ENCODE results near the gene NQO2. TPM values are rescaled to one million over a fixed set of nuclear protein-coding genes. Genes with fewer than 3 reads are reported as not detected.
"Not testable (repeated sequence)": the region's sequence is repeated elsewhere in the genome, so short reads cannot be mapped to it uniquely, and the experiment has no call there.

Gene NQO2
- total and polyA plus RNA-seq, 5 donors, result 38.1 to 71.0 (median 50.2) TPM

- DNase-seq, result no peak
- Histone ChIP-seq H3K9me3 (ENCODE audit: control insufficient read depth, low read length) (no peaks in the 10 kb centered on the region), H3K27ac (ENCODE audit: low read length) (peak overlapping the region; percentile 80), H3K27me3 (ENCODE audit: control insufficient read depth, insufficient read depth) (no peaks in the 10 kb centered on the region), H3K4me3 (ENCODE audit: low read length) (peak overlapping the region; percentile 90), H3K4me1 (ENCODE audit: control insufficient read depth, insufficient read depth, low read length) (no peaks in the 10 kb centered on the region)
- 19% methylated on average over 10 of the region's 10 CpGs for WGBS
- ATAC-seq, result peak in 1 of 2 donors; percentile 5
- intact Hi-C loops (cut with DNase I), result no loop called here
Measured at GRCh38 chr6:2970034-2970685, 29.5 kb upstream of the NQO2 start.

- intact Hi-C loops (cut with DNase I), result no loop called here
- DNase-seq, result peak; percentile 86 to 94 (median 94)
- peak; percentile 90 to 92 for ATAC-seq
- Histone ChIP-seq H3K4me1 (ENCODE audit: control insufficient read depth, insufficient read depth, low read length) (no peaks in the 10 kb centered on the region), H3K9me3 (ENCODE audit: control insufficient read depth, low read length) (no peaks in the 10 kb centered on the region), H3K27ac (ENCODE audit: low read length) (peak overlapping the region; percentile 82), H3K27me3 (ENCODE audit: control insufficient read depth, insufficient read depth) (no peaks in the 10 kb centered on the region), H3K4me3 (ENCODE audit: low read length) (peak overlapping the region; percentile 90)
- under 1% methylated on average over 80 of the region's 80 CpGs for WGBS
Measured at GRCh38 chr6:2970753-2971419, 28.8 kb upstream of the NQO2 start.

- H3K9me3 ChIP-seq (ENCODE audit: control insufficient read depth, low read length), result no peaks in the 10 kb centered on the region
- no peaks in the 10 kb centered on the region for H3K4me1 ChIP-seq (ENCODE audit: control insufficient read depth, insufficient read depth, low read length)
- H3K27me3 ChIP-seq (ENCODE audit: control insufficient read depth, insufficient read depth), result no peaks in the 10 kb centered on the region
- ATAC-seq (peak; percentile 95 to 96), DNase-seq (peak; percentile 89 to 95 (median 94))
- peak within 1 kb of the TSS; percentile 90 for H3K4me3 ChIP-seq (ENCODE audit: low read length)
- intact Hi-C loops (cut with DNase I), result no loop called here
- WGBS, result 2% methylated on average over 62 of the region's 63 CpGs
- peak within 1 kb of the TSS; percentile 82 for H3K27ac ChIP-seq (ENCODE audit: low read length)
Measured at GRCh38 chr6:2971420-2972218, 28.1 kb upstream of the NQO2 start, which contains the start of gene SERPINB6. Gene SERPINB6 (minus strand): TSS chr6:2971567. CDS start chr6:2959332, 12,235 bp downstream.

DNA sequence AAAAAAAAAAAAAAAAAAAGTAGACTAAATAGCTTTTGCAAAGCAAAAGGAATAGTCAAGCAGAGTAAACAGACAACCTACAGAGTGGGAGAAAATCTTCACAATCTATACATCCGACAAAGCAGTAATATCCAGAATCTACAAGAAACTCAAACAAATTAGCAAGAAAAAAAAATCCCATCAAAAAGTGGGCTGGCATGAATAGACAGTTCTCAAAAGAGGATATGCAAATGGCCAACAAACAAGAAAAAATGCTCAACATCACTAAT is 27.5 kb upstream of the NQO2 start:
- H3K27me3 ChIP-seq (ENCODE audit: control insufficient read depth, insufficient read depth); H3K9me3 ChIP-seq (ENCODE audit: control insufficient read depth, low read length); DNase-seq; intact Hi-C loops (cut with DNase I); H3K4me1 ChIP-seq (ENCODE audit: control insufficient read depth, insufficient read depth, low read length); ATAC-seq: not testable (repeated sequence)
- Histone ChIP-seq H3K4me3 (ENCODE audit: low read length) (peak overlapping the region; percentile 90), H3K27ac (ENCODE audit: low read length) (peak overlapping the region; percentile 82)
- WGBS, result 79% methylated on average over 1 of the region's 1 CpG

DNA sequence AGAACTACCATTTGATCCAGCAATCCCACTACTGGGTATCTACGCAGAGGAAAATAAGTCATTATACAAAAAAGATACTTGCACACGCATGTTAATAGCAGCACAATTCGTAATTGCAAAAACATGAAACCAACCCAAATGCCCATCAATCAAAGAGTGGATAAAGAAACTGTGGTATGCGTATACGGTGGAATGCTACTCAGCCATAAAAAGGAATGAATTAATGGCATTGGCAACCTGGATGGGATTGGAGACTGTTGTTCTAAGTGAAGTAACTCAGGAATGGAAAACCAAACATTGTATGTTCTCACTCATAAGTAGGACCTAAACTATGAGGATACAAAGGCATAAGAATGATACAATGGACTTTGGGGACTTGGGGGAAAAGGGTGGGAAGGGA is 27.0 kb upstream of the NQO2 start:
- H3K4me3 ChIP-seq (ENCODE audit: low read length); intact Hi-C loops (cut with DNase I); DNase-seq; H3K27ac ChIP-seq (ENCODE audit: low read length); H3K27me3 ChIP-seq (ENCODE audit: control insufficient read depth, insufficient read depth); H3K4me1 ChIP-seq (ENCODE audit: control insufficient read depth, insufficient read depth, low read length); ATAC-seq; H3K9me3 ChIP-seq (ENCODE audit: control insufficient read depth, low read length): not testable (repeated sequence)
- WGBS, result 98% methylated on average over 5 of the region's 5 CpGs

GRCh38 chr6:2973180-2973579 is 26.5 kb upstream of the NQO2 start:
- H3K27ac ChIP-seq (ENCODE audit: low read length); H3K4me3 ChIP-seq (ENCODE audit: low read length); ATAC-seq; H3K9me3 ChIP-seq (ENCODE audit: control insufficient read depth, low read length); intact Hi-C loops (cut with DNase I); DNase-seq; H3K4me1 ChIP-seq (ENCODE audit: control insufficient read depth, insufficient read depth, low read length); H3K27me3 ChIP-seq (ENCODE audit: control insufficient read depth, insufficient read depth): not testable (repeated sequence)
- 98% methylated on average over 6 of the region's 6 CpGs for WGBS

- Histone ChIP-seq H3K27me3 (ENCODE audit: control insufficient read depth, insufficient read depth) (no peaks in the 10 kb centered on the region), H3K9me3 (ENCODE audit: control insufficient read depth, low read length) (no peaks in the 10 kb centered on the region), H3K4me3 (ENCODE audit: low read length) (no peak overlapping the region), H3K4me1 (ENCODE audit: control insufficient read depth, insufficient read depth, low read length) (no peaks in the 10 kb centered on the region), H3K27ac (ENCODE audit: low read length) (no peak overlapping the region)
- DNase-seq (no peak), ATAC-seq (no peak)
- intact Hi-C loops (cut with DNase I), result no loop called here
- WGBS, result 90% methylated on average over 5 of the region's 5 CpGs
Measured at GRCh38 chr6:2973676-2974075, 26.0 kb upstream of the NQO2 start.

DNA sequence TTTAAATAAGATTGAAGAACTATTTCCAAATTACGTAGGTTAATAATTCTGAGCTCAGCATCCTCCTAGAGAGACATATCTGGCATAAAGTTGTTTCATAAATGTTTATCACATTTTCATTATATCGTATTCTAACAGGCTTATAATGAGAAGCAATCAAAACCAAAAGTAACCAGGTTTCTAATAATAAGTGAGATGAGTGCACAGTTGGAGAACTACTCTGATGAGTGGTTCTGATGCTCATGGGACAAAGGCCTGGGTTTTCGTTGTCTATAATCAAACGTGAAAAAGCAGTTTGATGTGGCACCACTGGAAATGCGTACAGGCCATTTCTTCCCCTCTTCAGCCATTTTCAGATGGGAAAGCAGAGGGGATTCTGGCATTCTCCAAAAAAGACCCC is 23.6 kb upstream of the NQO2 start:
- Histone ChIP-seq H3K4me3 (ENCODE audit: low read length) (no peak overlapping the region), H3K9me3 (ENCODE audit: control insufficient read depth, low read length) (no peaks in the 10 kb centered on the region), H3K4me1 (ENCODE audit: control insufficient read depth, insufficient read depth, low read length) (peaks cover 2% of the 10 kb centered on the region), H3K27ac (ENCODE audit: low read length) (no peak overlapping the region), H3K27me3 (ENCODE audit: control insufficient read depth, insufficient read depth) (no peaks in the 10 kb centered on the region)
- DNase-seq (no peak), ATAC-seq (no peak)
- intact Hi-C loops (cut with DNase I), result no loop called here
- WGBS, result 91% methylated on average over 5 of the region's 5 CpGs

DNA sequence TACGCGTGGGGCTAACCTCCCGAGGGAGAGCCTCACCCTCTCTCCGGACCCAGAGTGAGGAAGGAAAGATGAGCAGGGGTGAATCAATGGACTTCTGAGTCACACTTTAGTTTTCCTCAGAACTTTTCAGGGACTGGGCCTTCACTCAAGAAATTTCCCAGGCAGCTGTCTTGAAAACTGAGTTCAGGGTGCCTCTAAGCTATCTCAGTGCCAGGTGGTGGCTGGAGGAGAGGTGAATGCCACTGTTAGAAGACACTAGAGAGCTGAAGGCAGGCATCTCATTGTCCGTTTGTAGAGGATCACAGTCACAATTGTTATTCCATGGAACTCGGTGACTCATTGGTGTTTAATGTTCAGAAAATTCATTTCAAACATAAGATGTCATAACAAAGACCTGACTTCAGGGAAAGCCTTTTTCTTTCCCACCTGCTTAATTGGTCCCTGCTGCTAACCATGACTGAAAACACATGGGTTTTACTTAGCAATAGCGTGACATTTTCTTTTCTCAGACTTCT is 23.1 kb upstream of the NQO2 start:
- intact Hi-C loops (cut with DNase I), result no loop called here
- Histone ChIP-seq H3K9me3 (ENCODE audit: control insufficient read depth, low read length) (no peaks in the 10 kb centered on the region), H3K4me3 (ENCODE audit: low read length) (no peak overlapping the region), H3K4me1 (ENCODE audit: control insufficient read depth, insufficient read depth, low read length) (peaks cover 5% of the 10 kb centered on the region), H3K27ac (ENCODE audit: low read length) (no peak overlapping the region), H3K27me3 (ENCODE audit: control insufficient read depth, insufficient read depth) (no peaks in the 10 kb centered on the region)
- WGBS, result 74% methylated on average over 7 of the region's 7 CpGs
- no peak for ATAC-seq
- DNase-seq, result no peak

DNA sequence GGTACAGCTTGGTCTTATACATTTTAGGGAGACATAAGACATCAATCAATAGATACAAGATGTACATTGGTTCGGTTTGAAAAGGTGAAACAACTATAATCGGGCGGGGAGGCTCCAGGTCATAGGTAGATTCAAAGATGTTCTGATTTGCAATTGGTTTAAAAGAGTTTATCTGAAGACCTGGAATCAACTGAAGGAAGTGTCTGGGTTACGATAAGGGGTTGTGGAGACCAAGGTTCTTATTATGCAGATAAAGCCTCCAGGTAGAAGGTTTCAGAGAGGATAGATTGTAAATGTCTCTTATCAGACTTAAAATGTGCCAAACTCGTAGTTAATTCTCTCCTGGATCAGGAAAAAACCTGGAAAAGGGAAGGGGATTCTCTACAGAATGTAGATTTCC is 22.4 kb upstream of the NQO2 start:
- Histone ChIP-seq H3K27me3 (ENCODE audit: control insufficient read depth, insufficient read depth) (no peaks in the 10 kb centered on the region), H3K4me3 (ENCODE audit: low read length) (no peak overlapping the region), H3K27ac (ENCODE audit: low read length) (no peak overlapping the region), H3K4me1 (ENCODE audit: control insufficient read depth, insufficient read depth, low read length) (peaks cover 7% of the 10 kb centered on the region), H3K9me3 (ENCODE audit: control insufficient read depth, low read length) (no peaks in the 10 kb centered on the region)
- intact Hi-C loops (cut with DNase I), result no loop called here
- no peak for ATAC-seq
- no peak for DNase-seq
- WGBS, result 74% methylated on average over 5 of the region's 5 CpGs
